Stimulated activated CD8-positive, alpha-beta memory T cell treated with anti-CD3 and anti-CD28 coated beads, Interleukin-7, amount 100 ng/mL, for 1 hour (primary cell): Measurements from ENCODE around the gene TAX1BP3.
"Not testable (repeated sequence)": the region's sequence is repeated elsewhere in the genome, so short reads cannot be mapped to it uniquely, and the experiment has no call there.

ENCODE experiments used
- DNase-seq, 2 donors: peaks; one replicate each; pipeline ENCODE4 v3.0.0-alpha.2; 2020; ENCODE audit warnings: low read depth in 2 of 2

Gene TAX1BP3, protein sequence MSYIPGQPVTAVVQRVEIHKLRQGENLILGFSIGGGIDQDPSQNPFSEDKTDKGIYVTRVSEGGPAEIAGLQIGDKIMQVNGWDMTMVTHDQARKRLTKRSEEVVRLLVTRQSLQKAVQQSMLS

GRCh38 chr17:3668279-3669084, at the start of gene TAX1BP3, which contains the start of gene EMC6:
TAX1BP3 (minus strand) TSS chr17:3668578; CDS start chr17:3668526, 52 bp downstream.
EMC6 (plus strand) TSS chr17:3668812; CDS start chr17:3669147, 335 bp downstream.
- DNase-seq = peak; percentile 99 to 100

DNA sequence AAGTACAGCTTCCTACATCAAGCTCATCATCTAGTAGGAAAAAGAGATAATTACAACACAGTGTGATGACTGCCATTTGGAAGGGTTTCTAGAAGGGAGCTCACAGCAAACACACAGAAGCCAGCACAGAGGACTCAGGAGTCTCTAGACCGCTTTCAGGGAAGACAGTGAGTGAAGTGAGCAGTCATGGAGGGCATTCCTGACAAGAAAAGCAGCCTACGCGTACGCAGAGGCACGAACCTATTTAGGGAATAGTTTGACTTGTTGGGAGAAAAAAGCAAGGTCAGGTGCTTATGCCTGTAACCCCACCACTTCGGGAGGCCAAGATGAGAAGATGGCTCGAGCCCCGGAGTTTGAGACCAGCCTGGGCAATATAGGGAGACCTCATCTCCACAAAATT, 46.9 kb upstream of the TAX1BP3 start:
- DNase-seq = no peak

DNA sequence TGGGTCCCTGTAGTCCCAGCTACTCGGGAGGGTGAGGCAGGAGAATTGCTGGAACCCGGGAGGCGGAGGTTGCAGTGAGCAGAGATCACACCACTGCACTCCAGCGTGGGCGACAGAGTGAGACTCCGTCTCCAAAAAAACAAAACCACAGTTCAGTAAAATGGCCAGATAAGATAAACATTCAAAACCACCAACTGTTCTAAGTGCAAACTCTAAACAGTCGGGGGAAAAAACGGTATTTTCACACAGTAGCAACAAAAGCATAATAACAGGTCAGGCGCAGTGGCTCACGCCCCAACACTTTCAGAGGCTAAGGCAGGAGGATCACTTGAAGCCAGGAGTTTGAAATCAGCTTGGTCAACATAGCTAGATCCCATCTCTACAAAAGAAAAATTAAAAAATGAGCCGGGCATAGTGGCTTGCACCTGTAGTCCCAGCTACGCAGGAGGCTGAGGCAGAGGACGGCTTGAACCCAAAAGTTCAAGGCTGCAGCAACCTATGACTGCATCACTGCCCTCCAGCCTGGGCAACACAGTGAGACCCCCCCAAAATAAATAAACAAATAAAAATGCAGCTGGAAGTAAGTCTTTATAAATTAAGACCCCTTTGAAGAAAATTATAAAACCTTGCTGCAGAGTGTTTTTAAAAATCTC, 44.6 kb upstream of the TAX1BP3 start:
- no peak for DNase-seq

DNA sequence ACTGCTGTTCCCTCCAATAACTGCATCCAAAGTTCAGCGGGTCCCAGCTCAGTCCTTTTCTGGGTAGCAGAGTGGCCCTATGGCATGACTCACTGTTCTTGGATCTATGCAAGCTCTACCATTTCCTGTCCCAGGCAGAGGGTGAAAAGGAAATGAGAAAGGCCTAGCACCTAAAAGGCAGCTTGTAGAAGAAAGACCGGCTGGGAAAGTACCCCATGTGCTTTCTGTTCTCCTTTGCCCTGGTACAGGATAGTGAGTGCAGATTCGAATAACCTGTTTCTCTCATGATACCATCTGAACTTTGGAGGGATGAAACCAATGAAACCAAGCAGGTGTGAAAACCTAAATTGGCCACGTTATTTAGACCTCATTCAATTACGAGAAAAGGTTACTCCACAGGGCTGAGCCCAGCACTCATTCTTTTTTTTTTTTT, 42.6 kb upstream of the TAX1BP3 start:
- peak in 1 of 2 donors; percentile 45 for DNase-seq

DNA sequence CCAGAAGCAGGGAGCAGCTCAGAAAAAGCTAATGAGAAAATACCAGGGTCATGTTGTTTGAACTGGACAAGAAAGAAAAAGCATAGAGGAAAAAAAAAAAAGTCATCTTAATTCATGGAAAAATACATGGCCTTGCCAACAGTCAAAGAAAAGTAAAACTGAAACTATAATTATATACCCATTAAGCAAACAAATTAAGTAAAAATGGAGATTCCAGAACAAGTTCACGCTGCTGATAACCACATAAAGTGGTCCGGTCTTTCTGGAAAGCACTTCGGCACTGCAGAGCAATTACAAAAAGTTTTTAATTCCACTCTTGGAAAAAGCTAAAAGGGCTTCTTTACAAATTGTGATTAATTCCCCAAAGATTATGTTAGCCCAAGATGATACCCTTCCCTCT, 40.0 kb upstream of the TAX1BP3 start:
- no peak for DNase-seq

DNA sequence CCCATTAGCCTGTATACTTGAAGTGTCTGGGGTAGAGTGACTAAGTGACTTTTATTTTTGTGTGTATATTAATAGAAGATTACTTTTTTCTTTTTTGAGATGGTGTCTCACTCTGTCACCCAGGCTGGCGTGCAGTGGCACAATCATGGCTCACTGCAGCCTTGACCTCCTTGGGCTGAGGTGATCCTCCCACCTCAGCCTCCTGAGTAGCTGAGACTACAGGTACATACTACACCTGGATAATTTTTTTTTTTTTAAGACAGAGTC, 37.3 kb upstream of the TAX1BP3 start:
- not testable (repeated sequence) for DNase-seq

DNA sequence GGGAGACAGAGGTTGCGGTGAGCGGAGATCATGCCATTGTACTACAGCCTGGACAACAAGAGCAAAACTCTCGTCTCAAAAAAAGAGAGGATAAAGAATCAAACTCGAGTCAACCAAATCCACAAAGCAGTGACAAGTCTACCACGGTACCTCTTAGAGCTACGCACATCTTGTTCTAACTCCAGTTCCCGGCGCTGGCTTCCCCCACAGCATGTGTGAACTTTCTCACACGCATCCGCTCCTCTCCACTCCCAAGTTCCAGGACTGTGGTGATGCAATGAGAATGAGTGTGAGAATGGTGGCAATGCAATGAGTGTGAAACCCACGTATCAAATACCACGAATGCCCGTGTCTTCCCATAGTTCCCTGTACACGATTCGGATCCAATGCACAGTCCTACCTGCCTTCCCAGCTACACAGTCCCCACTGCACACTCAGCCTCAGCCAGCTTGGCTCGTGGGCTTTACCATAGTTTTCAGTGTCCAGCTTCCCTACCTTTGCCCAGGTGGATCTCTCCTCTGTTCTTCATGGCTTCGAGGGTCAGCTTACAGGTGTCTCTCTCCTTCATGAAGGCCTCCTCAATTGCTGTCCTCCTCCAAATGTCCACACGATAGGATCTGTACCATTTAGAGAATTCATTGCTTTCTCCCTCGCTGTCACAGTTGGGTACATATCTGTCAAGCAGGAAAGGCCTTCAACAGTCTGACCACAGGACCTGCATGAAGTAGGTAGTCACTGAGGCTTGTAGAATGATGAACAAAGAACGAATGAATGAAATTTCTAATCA, 36.7 kb upstream of the TAX1BP3 start:
- no peak for DNase-seq

DNA sequence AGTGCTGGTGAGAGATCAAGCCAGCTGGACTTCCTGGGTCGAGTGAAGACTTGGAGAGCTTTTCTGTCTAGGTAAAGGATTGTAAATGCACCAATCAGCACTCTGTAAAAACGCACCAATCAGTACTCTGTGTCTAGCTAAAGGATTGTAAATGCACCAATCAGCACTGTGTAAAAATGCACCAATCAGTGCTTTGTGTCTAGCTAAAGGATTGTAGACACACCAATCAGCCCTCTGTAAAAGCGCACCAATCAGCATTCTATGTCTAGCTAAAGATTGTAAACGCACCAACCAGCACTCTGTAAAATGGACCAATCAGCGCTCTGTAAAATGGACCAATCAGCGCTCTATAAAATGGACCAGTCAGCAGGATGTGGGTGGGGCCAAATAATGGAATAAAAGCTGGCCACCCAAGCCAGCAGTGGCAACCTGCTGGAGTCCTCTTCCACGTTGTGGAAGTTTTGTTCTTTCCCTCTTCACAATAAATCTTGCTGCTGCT, 33.7 kb upstream of the TAX1BP3 start:
- DNase-seq = not testable (repeated sequence)

- DNase-seq = no peak
Measured at GRCh38 chr17:3699951-3700350, 31.6 kb upstream of the TAX1BP3 start.

GRCh38 chr17:3698139-3698538, 29.8 kb upstream of the TAX1BP3 start:
- DNase-seq = no peak

DNA sequence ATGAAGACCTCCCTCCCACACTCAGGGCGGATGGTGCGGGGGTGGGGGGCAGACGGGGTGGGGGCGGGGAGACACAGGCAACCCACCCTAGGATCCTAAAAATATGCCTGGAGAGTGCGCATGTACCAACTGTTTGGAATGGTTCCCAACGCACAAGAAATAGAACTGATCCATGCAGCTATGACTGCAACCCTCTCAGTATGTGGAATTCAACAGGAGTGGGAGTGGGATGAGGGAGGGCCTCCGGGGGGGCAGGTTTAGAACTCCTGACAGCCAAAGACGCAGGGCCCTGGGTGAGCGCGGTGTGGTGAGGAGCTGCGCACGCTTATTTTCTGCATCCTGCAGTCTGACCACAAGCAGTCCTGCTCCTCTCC, 28.7 kb upstream of the TAX1BP3 start:
- DNase-seq = no peak

GRCh38 chr17:3695723-3696411, 27.5 kb upstream of the TAX1BP3 start, which contains the start of gene P2RX5:
P2RX5 (minus strand) TSS chr17:3696155; CDS start chr17:3696005, 150 bp downstream.
- no peak for DNase-seq

DNA sequence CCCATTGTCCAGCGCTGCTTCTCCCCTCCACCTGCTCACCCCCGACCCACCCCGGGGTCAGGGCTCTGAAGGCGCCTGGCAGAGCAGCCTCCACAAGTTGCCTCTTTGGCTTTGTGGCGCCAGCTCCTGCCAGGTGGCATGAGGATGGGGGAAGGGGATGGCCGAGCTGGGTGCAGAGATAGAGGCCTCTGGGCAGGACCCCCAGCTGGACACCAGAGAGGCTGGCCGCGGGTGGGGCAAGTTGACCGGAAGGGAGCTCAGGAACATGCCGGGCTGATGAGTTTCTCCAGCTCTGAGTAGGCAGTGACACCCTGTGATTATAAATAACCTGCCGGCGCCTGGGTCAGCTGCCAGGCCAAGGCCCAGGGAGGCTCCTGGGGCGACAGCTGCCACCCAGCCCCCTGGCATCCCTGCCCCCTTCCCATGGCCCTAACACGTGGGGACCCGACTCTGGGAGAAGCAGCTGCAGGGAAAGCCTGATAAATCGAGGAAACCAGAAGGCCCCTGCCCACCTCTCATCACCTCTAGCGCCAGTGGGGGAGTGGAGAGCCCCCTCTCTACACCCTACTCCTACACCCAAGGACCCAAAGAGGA, 26.8 kb upstream of the TAX1BP3 start:
- DNase-seq = no peak

DNA sequence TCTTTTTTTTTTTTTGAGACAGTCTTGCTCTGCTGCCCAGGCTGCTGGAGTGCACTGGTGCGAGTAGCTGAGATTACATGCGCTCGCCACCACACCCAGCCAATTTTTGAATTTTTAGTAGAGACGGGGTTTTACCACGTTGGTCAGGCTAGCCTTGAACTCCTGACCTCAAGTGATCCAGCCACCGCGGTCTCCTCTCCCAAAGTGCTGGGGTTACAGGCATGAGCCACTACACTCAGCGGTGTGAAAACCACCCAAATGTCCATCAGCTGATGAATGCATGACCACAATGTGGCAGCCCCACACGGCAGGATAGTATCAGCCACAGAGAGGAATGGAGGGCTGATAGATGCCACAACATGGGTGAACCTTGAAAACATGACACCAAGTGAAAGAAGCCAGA, 25.5 kb upstream of the TAX1BP3 start:
- DNase-seq = no peak

DNA sequence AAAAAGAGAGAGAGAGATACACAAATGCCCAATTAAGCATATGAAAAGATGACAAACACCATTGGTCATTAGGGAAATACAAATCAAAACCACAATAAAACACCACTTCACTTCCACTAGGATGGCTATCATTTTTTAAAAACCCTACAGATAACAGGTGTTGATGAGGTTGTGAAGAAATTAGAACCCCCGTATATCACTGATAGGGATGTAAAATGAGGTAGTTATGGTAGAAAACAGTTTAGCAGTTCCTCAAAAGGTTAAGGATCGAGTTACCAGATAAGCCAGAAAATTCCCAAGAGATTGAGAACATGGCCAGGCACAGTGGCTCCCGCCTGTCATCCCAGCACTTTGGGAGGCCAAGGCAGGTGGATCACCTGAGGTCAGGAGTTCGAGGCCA, 24.8 kb upstream of the TAX1BP3 start:
- DNase-seq = no peak

DNA sequence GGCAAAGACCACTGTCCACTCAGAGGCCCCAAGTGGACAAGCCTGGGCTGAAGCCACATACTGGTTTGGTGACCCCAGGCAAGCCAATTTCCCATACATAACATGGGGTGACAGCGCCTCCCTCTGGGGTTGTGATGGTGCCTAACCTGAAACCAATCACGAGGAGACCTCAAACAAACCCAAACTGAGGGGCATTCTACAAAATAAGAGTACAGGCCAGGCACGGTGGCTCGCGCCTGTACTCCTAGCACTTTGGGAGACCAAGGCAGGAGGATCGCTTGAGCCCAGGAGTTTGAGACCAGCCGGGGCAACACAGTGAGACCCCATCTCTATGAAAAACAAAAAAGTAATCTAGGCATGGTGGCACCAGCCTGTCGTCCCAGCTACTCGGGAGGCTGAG, 24.0 kb upstream of the TAX1BP3 start:
- DNase-seq = no peak

- no peak for DNase-seq
Measured at GRCh38 chr17:3691617-3692067, 23.3 kb upstream of the TAX1BP3 start.

GRCh38 chr17:3690094-3690715, 21.8 kb upstream of the TAX1BP3 start:
- DNase-seq = no peak

- DNase-seq = no peak
Measured at GRCh38 chr17:3689262-3690093, 21.1 kb upstream of the TAX1BP3 start.

DNA sequence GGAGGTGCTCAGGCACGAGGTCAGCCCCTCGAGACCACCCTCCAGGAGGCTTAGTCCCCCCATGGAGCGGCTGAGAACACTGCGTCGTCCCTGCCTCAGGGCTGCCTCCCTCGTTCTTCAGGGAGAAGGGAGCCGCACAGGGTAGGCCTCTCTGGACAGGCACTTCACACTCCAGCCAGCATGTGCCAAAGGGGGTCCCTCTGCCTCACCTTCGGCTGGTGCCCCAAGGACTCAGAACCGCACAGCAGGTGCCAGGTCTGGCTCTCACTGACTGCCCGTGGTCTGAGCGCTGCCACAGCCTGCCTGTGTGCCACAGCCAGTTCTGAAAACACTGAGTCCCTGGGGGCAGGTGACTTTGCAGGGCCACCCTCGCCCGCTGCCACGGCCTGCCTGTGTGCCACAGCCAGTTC, 20.5 kb upstream of the TAX1BP3 start:
- no peak for DNase-seq
